GM12892 (cell line): Measurements from ENCODE around the gene EGLN2.
"Not testable (repeated sequence)": the region's sequence is repeated elsewhere in the genome, so short reads cannot be mapped to it uniquely, and the experiment has no call there.

Source experiments
- DNase-seq: peaks from one replicate; pipeline ENCODE4 v3.0.0; 2011; ENCODE audit not compliant: insufficient read length
- FAIRE-seq: peaks from 2 replicates; lab custom pipeline; 2011; peaks lifted over from hg19 to GRCh38; lab: Jason Lieb, UNC
- POLR2A ChIP-seq: IDR thresholded peaks from 2 replicates; pipeline ENCODE4 v1.6.1; 2011; ENCODE audit warnings: low read depth, low read length, control low read depth
- POLR2AphosphoS5 ChIP-seq: IDR thresholded peaks from 2 replicates; pipeline ENCODE4 v1.6.1; 2011; ENCODE audit warnings: low read depth, low read length, control low read depth
- TAF1 ChIP-seq: IDR thresholded peaks from 2 replicates; pipeline ENCODE4 v1.6.1; 2011; ENCODE audit warnings: low read depth, mild to moderate bottlenecking, control low read depth, low read length, borderline replicate concordance

Gene EGLN2

DNA sequence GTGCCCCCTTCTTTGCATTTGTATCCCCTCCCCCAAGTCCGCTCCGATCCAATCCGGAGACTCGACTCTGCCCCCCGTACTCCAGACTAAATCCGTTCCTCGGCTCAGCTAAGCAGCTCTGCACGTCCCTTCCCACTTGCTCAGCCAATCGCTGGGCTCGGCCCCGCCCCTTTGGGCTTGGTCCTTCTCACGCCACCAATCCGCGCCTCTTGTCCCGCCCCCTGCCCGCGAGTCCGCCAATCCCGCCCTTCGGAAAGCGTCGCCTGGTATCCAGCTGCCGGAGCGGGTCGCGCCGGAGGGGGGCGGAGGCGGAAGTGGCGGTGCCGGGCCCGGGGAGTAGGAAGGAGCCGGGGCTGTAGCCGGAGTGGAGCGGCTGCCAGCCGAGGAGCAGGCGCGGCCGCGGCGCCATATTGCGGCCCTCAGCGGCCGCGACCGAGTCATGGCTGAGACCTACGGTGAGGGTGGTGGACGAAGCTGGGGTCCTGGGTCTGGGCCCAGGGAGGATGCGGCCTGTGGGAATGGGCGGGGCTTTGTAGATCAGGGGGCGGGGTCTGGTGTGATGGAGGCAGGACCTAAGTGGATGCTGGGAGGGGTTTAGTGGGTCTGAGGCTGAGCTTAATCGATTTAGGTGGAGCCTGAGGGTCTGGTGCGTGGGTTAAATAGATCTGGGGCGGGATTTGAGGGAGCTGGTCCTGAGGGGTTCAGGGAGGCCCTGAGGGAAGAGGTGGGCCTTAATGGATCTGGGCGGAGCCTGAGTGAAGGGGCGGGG is 20.9 kb upstream of the EGLN2 start, which contains the start of gene RAB4B:
Gene RAB4B (plus strand): TSS at position 311 of the 769 bp plus-strand sequence. CDS start 129 bp downstream, at position 440.
- peak; percentile 98 for FAIRE-seq
- DNase-seq = peak; percentile 93

GRCh38 chr19:40778706-40779284 is 20.2 kb upstream of the EGLN2 start:
- no peak for DNase-seq

More for the DNA sequence above, 20.9 kb upstream of the EGLN2 start, which contains the start of gene RAB4B:
- TF ChIP-seq POLR2A (peak; percentile 85), POLR2AphosphoS5 (no peak; the same call in 1 of the 2 replicates), TAF1 (peak; percentile 17; the same call in 1 of the 2 replicates)

DNA sequence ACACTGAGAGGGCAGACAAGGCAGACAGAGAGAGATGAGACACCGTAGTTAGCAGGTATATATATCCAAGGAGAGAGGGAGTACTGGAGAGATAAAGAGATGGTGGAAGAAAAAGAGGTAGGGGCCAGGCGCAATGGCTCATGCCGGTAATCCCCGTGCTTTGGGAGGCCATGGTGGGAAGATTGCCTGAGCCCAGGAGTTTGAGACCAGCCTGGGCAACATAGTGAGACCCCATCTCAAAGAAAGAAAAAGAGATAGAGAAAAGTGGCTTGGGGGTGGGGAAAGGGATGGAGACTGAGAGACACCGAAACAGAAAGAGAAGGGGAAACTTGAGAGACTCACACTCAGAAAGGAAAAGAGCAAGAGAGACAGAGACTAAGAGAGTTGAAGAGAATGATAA is 18.4 kb upstream of the EGLN2 start:
- DNase-seq (no peak), FAIRE-seq (no peak)
- no peak for TF ChIP-seq POLR2AphosphoS5
- no peak for TF ChIP-seq POLR2A
- no peak for TF ChIP-seq TAF1

More at GRCh38 chr19:40778706-40779284, 20.2 kb upstream of the EGLN2 start:
- TF ChIP-seq TAF1 = no peak
- TF ChIP-seq POLR2AphosphoS5 = no peak
- TF ChIP-seq POLR2A = no peak
- no peak for FAIRE-seq

DNA sequence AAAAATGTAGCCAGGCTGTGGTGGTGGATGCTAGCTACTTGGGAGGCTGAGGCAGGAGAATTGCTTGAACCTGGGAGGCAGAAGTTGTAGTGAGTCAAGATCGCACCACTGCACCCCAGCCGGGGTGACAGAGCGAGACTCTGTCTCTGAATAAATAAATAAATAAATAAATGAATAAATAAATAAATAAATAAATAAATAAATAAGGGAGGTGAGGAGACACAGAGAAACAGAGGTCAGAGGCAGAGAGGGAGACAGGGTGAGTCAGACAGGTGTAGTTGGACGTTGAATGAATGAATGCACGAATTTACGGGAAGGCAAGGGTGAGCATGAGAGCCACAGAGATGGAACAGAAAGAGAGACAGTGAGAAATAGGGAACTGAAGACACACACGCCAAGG is 17.9 kb upstream of the EGLN2 start:
- FAIRE-seq = no peak
- TF ChIP-seq POLR2AphosphoS5 (no peak), TAF1 (no peak), POLR2A (no peak)

DNA sequence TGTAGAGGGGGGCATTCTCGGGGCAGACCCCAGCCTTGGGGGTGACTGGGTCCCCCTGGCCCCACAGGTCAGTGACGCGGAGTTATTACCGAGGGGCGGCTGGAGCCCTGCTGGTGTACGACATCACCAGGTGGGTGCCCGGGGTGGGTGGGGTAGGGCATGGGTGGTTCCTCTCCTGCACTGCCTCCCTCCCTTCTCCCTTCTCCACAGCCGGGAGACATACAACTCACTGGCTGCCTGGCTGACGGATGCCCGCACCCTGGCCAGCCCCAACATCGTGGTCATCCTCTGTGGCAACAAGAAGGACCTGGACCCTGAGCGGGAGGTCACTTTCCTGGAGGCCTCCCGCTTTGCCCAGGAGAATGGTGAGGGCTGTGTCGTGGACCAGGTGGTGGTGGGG is 15.3 kb upstream of the EGLN2 start:
- FAIRE-seq (no peak), DNase-seq (no peak)
- TF ChIP-seq TAF1 (no peak), POLR2A (no peak), POLR2AphosphoS5 (no peak)

More for the DNA sequence above, 17.9 kb upstream of the EGLN2 start:
- DNase-seq = no peak

GRCh38 chr19:40784146-40784545 is 14.8 kb upstream of the EGLN2 start:
- not testable (repeated sequence) for FAIRE-seq, DNase-seq

GRCh38 chr19:40785526-40785925 is 13.5 kb upstream of the EGLN2 start:
- DNase-seq (no peak), FAIRE-seq (no peak)
- TF ChIP-seq POLR2A (no peak), POLR2AphosphoS5 (no peak), TAF1 (no peak)

DNA sequence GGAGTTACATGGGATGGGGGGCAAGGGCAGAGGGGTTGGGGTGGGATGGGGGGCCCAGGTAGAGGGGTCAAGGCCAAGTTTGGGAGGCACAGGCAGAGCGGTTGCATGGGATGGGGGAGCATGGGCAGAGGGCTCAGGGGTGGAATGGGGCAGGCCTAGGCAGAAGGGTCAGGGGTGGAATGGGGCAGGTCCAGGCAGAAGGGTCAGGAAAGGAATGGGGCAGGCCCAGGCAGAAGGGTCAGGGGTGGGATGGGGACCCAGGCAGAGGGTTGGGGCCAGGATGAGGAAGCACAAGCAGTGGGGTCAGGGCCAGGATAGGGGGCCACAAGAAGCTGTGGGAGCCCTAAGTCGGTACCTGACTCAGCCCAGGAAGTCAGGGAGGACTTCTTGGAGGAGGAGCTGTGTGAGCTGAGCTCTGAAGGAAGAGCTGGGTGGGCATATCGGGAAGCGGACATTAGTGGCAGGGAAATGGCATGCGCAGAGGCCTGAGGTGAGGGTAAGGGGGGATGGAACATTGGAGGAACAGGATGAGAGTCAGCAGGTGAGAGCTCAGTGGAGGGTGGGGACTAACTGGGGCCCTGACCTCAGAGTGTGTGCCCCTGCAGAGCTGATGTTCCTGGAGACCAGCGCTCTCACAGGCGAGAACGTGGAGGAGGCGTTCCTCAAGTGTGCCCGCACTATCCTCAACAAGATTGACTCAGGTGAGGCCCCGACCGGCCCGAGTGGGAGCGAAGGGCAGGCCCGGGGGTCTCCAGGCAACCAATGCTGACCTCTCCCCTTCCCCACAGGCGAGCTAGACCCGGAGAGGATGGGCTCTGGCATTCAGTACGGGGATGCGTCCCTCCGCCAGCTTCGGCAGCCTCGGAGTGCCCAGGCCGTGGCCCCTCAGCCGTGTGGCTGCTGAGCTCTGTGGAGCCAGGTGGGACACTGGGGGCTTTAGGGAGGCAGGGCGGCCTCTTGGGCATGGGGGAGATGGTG is 12.6 kb upstream of the EGLN2 start:
- TF ChIP-seq POLR2AphosphoS5 = no peak
- TF ChIP-seq TAF1 = no peak
- TF ChIP-seq POLR2A = no peak
- no peak for FAIRE-seq
- no peak for DNase-seq

DNA sequence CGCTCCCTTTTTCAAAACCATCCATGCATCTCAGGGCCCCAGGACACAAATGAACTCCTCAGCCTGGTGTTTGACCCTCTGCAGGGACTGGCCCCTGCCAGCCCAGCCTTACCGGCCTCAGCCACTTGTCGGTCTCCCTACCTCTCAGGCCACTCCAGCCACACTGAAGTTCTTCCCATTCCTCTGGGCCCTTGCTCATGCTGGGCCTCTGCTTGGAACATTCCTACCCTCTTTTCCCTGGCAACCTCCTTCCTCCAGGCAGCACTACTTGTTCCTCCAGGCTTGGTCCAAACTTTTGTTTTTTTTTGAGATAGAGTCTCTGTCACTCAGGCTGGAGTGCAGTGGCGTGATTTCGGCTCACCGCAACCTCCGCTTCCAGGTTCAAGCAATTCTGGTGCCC is 7.6 kb upstream of the EGLN2 start:
- no peak for FAIRE-seq
- TF ChIP-seq TAF1 (no peak), POLR2AphosphoS5 (no peak), POLR2A (no peak)
- DNase-seq = no peak

DNA sequence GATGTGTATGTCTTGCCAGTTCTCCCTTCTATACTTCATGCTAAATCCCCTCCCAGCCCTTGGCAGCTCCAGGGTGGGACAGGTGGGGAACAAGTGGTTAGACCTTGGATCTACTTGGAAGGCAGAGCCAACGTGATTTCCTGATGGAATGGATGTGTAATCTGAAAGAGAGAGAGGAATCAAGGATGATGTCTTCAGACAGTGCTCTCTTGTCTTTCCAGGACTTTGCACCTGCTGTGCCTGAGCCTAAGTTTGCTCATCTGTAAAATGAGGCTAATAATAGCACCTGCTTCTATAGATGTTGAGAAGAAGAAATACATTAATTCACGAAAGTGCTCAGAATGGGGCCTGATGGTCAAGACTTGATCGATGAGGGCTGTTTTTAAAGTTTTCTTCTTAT is 7.0 kb upstream of the EGLN2 start:
- TF ChIP-seq TAF1 (no peak), POLR2A (no peak), POLR2AphosphoS5 (no peak)
- no peak for FAIRE-seq
- DNase-seq = no peak

GRCh38 chr19:40797166-40797962 is 1.6 kb upstream of the EGLN2 start:
- DNase-seq = no peak
- peak; percentile 78 for FAIRE-seq
- TF ChIP-seq POLR2AphosphoS5 (no peak), TAF1 (no peak)
